ENCODE results near the gene TBX6.
"Not testable (repeated sequence)": the region's sequence is repeated elsewhere in the genome, so short reads cannot be mapped to it uniquely, and the experiment has no call there.

TBX6 gene

DNA sequence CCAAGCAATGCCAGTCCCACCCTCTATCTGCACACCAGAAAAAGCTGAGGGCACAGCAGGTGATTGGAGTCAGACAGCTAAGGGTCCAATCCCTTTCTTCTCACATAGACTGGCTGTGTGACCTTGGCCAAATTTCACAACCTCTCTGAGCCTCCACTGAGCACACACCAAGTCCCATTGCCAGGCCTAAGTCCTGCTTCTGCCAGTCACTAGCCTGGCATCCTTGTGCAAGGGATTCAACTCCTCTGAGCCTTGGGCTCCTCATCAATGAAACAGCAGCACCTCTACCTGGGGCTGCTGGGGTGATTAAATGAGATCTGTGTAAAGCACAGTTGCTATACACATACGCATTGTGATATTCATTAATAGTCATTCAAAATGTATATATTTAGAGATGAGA lies 45.1 kb downstream of the TBX6 start:
- Histone ChIP-seq H3K9ac (ENCODE audit: insufficient read length) (no peak overlapping the region), H3K36me3 (ENCODE audit: insufficient read depth, low read length) (no peaks in the 10 kb centered on the region), H3K27ac (no peak overlapping the region), H3K9me3 (ENCODE audit: low read depth, low read length) (no peaks in the 10 kb centered on the region), H3K4me3 (no peak overlapping the region)
- DNase-seq (ENCODE audit: low read depth, low spot score), result no peak
- TF ChIP-seq EZH2 (IDR thresholded peaks at IDR 0.05) (no peak), FOXP2 (optimal IDR thresholded peaks at IDR 0.05; ENCODE audit: control extremely low read depth, extremely low read length, insufficient read depth) (no peak), POLR2AphosphoS5 (IDR thresholded peaks at IDR 0.05; ENCODE audit: borderline replicate concordance, low read depth, low read length) (no peak)

DNA sequence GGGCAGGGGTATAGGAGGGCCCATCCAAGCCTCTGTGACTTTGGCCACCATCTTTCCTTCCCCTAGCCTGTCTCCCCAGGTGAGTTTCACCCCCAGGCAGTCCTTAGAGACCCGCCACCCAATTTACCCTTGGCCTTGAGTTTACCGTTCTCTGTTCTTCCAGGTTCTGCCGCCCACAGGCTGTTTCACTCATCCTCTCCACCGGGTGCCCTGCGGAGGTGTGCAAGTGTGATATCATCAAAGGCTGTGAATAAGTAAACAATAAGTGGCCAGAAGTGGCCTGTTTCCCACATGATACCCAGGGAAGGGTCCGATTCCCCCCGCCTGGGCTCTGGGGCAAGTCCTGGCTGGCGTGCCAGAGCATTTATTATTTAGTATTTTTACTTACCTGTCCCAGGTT lies 45.5 kb downstream of the TBX6 start:
- Histone ChIP-seq H3K9ac (ENCODE audit: insufficient read length) (no peak overlapping the region), H3K4me3 (no peak overlapping the region), H3K27ac (no peak overlapping the region), H3K9me3 (ENCODE audit: low read depth, low read length) (no peaks in the 10 kb centered on the region), H3K36me3 (ENCODE audit: insufficient read depth, low read length) (no peaks in the 10 kb centered on the region)
- no peak for DNase-seq (ENCODE audit: low read depth, low spot score)
- TF ChIP-seq EZH2 (IDR thresholded peaks at IDR 0.05), result no peak
- no peak for TF ChIP-seq POLR2AphosphoS5 (IDR thresholded peaks at IDR 0.05; ENCODE audit: borderline replicate concordance, low read depth, low read length)
- TF ChIP-seq FOXP2 (optimal IDR thresholded peaks at IDR 0.05; ENCODE audit: control extremely low read depth, extremely low read length, insufficient read depth), result no peak

DNA sequence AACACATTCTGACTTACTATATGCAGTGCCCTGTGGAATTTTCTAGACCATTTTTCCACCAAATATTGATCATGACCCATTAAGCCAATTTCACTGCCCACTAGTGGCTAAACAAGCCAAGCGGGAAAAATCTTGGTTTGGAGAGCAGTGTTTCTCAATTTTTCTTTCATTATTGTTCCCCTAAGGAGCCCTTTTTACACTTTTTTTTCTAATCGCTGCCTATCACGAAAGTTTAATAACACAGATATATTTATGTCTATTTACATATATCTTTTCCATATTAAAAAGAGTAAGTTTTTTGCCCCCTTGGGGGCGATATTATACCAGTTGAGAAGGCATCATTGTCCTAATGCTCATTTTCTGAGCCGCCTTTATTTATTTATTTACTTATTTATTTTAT lies 49.9 kb downstream of the TBX6 start:
- Histone ChIP-seq H3K27ac (no peak overlapping the region), H3K9ac (ENCODE audit: insufficient read length) (no peak overlapping the region), H3K36me3 (ENCODE audit: insufficient read depth, low read length) (no peaks in the 10 kb centered on the region), H3K4me3 (no peak overlapping the region), H3K9me3 (ENCODE audit: low read depth, low read length) (no peaks in the 10 kb centered on the region)
- no peak for TF ChIP-seq EZH2 (IDR thresholded peaks at IDR 0.05)
- DNase-seq (ENCODE audit: low read depth, low spot score), result no peak

DNA sequence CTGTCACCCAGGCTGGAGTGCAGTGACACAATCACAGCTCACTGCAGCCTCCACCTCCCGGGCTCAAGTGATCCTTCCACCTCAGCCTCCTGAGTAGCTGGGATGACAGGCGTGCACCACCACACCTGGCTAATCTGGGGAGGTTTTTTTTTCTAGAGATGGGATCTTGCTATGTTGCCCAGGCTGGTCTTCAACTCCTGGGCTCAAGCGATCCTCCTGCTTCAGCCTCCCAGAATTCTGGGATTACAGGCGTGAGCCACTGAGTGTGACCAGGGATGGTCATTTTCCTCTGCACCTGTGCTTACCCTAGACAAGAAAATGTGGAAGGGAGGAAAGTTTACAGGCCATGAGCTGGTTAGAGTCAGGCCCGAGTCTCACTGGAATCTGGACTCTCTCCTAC lies 51.0 kb downstream of the TBX6 start:
- not testable (repeated sequence) for H3K9me3 ChIP-seq (ENCODE audit: low read depth, low read length); DNase-seq (ENCODE audit: low read depth, low spot score); H3K4me3 ChIP-seq; H3K9ac ChIP-seq (ENCODE audit: insufficient read length); H3K36me3 ChIP-seq (ENCODE audit: insufficient read depth, low read length); H3K27ac ChIP-seq

DNA sequence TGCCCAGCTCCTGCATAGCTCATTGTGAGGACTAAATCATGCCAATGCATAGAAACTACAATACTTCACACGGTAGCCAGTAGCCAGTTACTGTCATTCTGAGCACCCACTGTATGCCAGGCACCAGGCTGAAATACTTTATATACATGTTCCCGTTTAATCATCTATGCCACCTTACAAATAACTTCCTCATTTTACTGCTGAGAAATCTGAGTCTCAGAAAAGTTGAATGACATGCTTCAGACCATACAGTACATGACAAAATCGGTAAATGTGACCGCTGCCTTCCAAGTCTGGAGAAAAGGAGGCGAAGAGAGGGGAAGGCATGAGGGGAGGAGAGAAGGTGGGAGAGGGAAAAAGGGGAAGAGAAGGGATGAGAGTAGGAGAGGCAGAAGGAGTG lies 51.5 kb downstream of the TBX6 start:
- Histone ChIP-seq H3K36me3 (ENCODE audit: insufficient read depth, low read length) (no peaks in the 10 kb centered on the region), H3K27ac (no peak overlapping the region), H3K9ac (ENCODE audit: insufficient read length) (no peak overlapping the region), H3K9me3 (ENCODE audit: low read depth, low read length) (no peaks in the 10 kb centered on the region), H3K4me3 (no peak overlapping the region)
- no peak for TF ChIP-seq POLR2AphosphoS5 (IDR thresholded peaks at IDR 0.05; ENCODE audit: borderline replicate concordance, low read depth, low read length)
- DNase-seq (ENCODE audit: low read depth, low spot score), result no peak

All from SK-N-MC (cell line).